ENCODE data around the gene UFSP1.

DNA sequence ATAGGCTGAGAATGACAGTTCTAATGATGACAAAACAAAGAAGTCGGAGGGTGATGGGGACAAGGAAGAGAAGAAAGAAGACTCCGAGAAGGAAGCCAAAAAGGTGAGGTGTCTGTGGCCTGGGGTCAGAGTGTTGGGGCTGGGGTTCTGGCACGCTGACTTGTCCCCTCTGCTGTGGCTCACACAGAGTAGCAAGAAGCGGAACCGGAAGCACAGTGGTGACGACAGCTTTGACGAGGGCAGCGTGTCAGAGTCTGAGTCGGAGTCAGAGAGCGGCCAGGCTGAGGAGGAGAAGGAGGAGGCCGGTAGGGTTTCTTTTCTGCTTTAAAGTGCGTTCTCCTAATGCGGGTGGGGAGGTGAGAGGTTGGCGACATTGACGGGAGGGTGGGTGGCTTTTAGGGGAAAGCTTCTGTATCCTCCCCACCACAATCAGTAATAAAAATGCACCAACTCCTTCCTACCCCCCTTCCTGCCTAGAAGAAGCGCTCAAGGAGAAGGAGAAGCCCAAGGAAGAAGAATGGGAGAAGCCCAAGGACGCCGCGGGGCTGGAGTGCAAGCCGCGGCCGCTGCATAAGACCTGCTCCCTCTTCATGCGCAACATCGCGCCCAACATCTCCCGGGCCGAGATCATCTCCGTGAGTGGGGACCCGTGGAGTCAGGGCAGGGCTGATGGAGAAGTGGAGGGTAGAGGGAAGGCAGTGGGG is 4.6 kb downstream of the UFSP1 start:
- TF ChIP-seq ZNF274 (IDR thresholded peaks at IDR 0.05; ENCODE audit: low read depth, low read length) (no peak), SUZ12 (IDR thresholded peaks at IDR 0.05; ENCODE audit: extremely low read depth, insufficient read depth, insufficient read length) (no peak)

Data from NT2/D1 (cell line).